ENCODE measurements around the gene OSBP2.

The OSBP2 gene

DNA sequence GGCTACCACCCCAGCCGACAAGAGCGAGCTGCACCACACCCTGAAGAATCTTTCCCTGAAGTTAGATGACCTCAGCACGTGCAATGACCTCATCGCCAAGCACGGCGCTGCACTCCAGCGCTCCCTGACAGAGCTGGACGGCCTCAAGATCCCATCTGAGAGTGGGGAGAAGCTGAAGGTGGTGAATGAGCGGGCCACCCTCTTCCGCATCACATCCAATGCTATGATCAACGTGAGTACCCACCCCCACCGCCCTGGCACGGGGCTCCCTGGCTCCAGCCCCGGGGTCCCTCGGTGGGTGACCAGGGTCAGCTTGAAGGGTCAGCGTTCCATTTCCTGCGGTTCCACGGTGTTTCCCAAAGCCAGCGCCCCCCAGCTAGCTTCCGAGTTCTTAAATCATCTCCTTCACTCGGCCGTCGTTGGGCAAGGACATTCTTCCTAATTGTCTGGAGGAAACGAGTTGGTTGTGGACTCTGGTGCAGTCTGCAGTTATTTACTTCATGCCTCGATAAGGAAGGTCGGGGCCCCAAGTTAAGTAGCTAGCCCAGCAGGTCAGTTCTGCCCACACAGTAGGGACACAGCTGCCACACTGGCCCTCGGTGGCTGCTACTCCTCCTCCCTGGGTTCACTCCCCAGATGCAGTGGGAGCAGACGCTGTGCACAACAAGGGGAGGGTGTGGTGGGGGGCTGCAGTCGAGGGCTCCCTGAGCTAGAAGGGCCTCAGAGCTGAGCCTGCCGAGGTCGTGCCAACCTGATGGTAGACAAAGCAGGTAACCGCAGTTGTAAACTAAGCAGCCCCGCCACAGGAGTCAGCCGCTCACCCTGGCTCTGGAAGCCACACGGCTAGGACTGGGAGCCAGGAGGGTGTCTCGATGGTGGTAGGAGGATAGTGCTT is 176.0 kb downstream of the OSBP2 start:
- DNase-seq, result no peak

DNA sequence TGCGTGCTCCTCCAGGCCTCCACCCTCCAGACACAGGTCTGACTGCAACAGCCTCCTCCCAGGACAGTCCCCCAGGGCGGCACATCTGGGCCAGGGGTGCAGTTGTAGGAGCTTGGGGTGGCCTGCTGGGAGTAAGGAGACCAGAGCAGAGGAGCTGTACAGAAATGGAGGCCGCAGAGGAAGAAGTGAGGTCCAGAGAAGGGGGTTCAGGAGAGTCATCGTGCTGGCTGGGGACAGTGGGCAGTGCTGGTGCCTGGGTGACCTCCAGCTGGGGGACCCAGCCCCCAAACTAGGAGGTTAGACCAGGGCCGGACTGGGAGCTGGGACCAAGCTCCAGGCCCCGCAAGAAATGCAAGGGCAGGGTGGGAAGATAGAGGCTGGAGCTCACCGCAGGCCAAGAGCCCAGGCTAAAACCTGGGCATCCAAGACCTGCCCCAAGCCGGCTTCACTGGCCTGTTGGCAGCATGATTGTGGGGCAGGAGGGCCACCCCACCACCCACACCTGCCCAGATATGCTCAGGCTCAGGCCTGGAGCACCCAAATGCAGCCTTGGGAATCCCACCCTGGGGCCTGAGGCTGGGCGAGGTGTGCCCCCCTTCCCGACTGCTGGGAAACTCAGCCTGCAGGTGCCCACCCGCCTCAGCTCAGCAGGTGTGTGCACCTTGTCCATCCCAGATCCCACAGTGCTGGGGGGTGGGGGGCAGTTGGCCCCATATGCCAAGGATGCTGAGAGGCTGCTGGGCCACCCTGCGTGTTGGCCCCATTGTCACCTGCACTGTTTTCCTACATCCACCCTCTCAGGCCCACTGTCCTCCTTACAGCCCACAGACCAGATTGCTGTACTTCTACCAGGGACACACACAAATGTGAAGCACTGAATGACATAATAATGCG is 177.0 kb downstream of the OSBP2 start:
- no peak for DNase-seq

DNA sequence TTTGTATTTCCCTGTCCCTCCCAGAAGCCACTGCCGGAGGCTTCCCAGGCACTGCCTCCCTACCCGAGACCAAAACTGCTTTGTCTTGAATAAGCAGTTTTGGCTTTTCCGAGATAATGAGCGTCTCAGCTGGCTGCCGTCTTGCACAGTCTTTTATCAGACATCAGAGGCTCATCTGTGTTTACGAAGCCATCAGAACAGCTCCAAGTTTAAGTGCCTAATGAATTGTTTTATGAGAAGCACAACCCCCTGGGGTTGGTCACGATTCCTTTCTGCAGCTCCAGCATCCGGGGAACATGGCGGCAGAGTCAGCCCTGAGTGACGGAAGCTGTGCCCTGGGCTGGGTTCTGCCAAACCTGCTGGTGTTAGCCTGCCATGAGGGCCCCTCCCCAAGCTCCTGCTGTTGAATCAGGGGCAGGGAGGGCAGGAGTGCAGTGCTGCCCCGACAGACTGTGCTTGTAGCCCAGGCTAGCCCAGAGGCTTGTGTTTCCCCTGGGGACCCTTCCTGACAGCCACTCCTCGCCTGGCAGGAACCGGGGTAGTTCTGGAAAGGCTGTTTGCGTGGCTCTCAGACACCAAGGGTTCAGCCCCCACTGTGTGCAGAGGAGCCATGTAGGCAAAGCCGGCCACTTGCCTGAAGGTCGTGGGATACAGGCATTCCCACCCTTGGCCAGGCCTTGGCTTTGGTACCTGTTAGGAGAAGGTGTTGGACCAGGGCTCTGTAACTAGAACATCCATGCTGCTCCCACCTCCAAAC is 177.8 kb downstream of the OSBP2 start:
- no peak for DNase-seq

DNA sequence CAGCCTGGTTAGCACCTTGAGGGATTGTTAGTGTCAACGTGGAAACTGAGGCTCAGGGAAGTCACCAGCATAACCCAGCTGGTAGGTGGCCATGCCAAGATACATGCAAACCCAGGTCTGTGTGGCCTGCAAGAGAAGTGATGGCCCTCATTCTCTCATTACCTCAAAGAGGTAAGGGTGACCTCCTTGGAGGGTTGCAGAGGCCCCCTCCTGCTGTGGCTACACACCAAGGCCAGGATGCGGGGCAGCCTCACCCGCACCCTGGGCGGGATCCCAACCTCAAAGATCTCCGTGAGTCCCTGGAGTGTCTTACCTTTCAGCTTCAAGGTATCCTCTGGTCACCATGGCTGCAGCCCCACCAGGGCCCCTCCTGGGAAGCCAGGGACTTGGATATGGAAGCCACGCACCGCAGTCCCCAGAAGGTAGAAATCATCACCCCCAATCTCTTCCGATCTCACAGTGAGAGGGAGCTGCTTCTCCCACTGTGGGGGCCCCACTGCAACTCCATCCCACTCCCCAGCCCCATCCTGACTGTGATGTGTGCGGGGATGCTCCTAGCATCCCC is 178.5 kb downstream of the OSBP2 start:
- DNase-seq, result no peak

DNA sequence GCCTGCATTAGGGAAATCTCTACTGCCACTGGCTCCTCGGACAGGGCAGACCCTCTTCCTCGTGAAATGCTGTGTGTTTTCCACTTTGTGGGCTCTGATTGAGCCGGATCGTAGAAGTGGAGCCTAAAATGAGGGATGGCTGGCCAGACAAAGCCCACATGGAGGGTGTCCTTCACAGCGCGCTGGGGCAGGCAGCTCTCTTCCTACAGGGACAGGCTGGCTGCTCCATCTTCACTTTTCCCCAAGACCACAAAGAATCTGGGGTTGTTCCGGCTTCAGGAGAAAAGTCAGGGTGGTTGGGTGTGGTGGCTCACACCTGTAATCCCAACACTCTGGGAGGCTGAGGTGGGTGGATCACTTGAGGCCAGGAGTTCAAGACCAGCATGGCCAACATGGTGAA is 179.0 kb downstream of the OSBP2 start:
- no peak for DNase-seq

DNA sequence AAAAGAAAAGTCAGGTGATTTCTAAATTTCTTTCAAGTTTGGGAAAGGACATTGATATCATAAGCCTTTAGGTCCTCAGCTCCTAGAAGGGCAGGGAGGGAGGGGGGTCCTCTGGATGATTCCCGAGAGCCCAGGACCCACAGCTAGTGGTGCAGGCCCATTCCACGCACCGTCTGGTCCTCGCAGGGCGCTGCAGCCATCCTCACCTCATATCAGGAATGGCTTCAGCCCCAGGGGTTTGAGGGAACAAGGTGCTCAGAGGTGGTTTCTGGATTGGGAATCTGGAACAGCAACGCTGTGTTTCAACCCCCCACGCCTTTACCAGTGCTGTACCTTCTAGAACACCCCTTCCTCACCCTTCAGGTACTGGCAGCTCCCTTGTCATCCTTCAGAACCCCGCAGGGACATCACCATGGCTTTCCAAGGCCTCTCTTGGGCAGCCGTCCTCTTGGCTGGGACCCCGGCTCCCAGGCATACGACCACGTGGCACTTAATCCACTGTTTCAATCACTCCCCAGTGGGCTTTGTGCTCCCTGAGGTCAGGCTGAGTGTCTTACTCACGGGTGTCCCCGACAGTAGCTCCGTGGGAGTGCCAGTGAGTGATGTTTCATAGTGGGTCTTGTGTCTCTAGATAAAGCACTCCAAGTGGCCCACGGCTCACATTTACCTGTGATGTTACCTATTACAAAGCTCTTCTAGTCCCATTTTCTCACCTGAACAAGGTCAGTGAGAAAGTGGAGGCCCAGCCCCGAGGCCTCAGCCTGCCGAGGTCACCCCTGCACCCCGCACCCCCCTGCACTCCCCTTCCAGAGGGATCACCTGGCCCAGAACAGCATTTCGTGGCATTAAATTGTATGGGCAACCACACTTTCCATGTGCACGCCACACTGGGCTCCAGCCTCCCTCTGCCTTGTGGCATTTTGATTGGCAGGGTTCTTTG is 180.0 kb downstream of the OSBP2 start:
- no peak for DNase-seq

DNA sequence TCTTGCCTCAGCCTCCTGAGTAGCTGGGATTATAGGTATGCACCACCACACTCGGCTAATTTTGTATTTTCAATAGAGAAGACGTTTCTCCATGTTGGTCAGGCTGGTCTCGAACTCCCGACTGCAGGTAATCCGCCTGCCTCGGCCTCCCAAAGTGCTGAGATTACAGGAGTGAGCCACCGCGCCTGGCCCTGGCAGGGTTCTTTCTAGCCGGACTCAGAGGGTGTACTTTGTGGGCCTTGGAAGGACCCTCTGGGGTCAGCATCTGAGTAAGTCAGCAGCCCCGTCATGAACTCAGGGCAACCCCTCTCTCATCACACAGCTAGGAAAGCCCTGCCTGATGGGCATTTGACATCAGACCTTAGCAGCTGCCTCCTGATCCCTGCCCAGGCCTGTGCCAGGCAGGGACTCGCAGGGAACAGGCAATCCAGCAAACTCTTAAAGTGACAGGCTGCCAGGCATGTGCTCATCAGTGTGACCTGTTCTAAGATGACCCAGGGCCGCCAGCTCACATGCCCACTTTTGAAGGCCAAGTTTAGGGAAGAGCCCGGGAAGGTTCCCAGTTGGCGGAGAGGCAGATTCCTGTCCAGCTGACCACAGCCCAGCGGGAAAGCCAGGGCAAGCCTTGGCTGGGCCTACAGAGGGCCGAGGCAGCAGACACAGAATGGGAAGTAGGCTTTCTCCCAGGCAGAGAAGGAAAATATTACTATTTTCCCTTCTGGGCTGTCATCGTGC is 181.0 kb downstream of the OSBP2 start:
- DNase-seq, result no peak

DNA sequence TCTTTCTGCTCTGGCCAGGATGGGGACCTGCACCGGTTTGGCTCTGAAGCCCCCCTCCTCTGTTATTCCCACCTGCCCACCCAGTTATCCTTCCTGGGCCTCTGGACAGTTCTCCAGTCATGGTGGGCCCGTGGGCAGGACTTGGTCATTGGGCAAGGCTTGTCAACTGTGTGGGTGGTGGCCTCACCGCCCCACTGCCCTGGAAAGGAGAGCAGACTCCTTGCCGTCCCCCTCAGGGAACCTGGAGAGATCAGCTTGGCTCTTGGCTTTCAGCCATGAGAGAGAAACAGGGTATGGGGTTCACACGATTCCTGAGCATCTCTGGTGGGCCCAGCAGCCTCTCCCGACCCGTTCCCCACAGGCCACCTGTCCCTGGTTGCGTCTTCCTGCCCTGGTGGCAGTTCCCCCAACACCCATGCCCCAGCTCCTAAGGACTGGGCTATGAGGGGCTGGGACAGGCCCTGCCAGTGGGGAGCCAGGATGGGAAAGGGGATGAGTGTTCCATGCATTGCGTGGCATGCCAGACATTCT is 181.6 kb downstream of the OSBP2 start:
- DNase-seq, result no peak

DNA sequence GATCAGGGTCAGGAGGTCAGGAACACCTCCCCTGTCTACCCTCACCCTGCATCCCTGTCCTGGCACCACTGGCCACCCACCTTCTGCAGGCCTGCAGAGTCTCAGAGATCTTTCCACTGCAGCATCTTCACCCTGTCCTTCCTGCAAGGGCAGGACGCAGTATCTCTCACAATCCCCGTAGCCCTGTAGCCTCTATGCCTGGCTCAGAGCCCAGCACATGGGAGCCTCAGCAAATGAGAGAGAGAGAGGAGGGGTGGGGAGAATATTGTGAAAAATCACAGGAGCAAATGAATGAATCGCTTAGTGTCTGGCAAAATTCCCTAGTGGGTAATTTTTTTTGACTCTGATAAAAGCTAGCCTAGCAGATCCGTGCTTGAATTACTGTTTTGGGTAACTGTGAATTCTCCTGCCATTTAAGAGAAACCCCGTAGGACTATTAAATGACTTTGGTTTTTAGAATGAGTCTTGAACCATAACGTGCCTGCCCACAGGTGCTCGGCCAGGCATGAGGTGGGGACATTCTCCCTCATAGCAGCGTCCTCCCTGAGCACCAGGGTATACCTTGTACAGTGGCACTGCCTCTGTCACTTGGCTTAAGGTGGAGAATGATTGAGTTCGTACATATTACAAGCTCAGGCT is 182.4 kb downstream of the OSBP2 start:
- DNase-seq, result no peak

DNA sequence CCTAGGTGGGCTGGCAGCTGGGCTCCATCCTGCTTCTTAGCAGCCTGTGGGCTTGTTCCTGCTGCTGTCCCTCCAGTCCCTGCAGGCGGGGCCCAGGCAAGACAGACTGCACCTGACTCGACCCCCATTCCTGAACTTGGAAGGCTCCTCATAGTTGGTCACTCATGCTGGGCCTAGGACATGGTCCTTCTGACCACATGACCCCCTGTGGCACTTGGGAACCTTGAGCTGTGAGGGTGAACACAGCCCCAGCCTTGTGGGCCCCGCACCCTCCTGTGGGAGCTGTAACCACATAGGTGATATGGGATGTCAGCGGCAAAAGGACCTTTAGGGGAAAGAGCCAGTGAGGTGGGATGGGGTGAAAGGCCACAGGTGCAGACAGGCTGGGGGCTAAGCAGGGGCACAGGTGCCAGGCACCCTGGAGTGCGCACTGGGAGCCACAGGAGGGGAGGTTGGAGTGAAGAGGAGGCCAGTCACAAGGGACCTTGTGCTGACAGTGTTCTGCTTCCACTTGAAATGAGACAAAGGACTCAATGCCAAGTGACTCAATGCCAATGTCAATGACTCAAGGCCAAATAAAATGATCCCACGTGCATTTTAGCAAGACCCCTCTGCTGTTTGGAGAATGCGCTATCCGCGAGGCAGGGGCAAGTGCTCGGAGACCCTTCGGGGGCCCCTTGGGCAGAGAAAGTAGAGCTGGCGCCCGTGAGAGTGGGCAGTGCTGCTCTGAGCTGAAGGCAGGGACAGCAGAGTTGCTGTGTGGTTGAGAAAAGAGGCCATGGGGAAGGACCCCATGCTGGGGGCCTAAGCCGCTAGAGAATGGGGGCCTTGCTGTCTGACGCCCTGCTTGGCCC is 183.2 kb downstream of the OSBP2 start:
- DNase-seq, result no peak

DNA sequence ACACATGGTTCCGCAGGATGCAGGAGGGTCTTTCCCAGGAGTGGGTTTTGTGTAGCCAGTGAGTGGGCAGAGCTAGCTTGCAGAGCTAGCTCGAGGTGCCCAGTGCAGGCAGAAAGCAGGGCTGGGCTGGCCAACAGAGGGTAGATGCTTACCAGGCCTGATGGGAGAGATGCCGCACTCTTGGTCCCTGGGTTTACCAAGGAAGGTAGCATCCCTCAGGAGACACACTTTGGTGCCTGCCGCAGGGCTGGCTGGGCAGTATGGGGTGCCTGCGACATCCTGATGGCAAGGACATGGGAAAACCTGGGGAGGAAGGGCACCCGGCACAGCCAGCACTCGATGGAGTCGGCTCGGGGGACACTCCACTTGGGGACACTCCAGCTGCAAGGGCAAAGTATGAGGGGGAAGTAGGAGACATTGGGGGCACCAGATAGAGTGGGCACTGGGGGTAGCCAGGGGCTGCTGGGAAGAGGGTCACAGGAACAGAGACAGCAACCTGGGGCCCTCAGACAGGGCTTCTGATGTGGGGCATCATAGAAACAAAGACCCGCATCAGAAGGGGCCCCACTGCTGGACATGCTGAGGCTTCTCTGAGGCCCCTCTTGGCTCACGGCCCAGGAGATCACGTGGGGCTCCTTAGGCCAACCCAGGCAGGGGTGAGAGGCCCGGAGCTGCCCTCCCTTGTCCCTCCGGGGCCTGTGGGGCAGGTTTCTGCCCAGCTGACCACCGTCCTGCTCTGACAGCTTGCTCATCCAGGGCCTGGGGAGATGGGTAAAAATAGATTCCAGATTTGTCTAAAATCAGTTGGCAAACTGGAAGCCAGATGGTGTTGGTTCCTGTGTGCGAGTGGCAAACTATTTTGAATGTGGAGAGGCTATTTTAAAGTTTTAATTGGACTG is 184.1 kb downstream of the OSBP2 start:
- no peak for DNase-seq

DNA sequence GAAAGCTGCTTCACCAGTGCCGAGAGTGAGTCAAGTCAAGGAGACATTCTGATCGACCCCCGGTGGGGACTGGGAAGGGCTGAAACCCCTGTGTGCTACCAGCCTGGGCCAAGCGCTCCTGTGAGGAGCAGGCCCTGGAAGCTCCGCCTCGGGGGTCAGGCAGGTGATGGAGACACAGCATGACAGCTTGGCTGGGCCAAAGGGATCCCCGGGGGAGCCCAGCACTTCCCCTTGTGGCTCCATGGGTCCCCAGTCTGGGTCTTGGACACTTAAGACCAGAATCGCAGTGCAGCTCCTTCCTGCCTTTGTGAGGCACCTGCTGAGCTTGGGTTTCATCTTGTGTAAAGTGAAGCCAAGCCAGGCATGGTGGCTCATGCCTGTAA is 184.7 kb downstream of the OSBP2 start:
- no peak for DNase-seq

DNA sequence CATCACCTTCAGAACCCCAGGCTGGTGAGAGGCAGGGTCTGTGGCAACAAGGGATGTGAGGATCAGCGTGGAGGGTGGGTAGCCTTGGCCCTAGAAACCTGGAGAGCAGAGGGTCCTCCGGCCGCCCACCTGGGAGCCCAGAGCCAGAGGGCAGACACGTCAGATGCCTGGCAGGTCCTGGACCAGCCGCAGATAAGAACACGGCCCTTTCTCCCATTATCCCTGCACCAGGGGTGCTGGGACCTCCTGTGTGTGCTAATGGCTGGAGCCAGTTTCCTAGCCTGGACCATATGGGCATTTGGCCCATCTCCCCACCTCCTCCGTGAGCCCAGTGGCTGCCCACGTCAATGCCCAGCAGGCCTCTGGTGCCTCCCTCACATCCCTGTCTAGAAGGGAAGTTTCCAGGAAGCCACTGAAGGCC is 185.5 kb downstream of the OSBP2 start:
- no peak for DNase-seq

DNA sequence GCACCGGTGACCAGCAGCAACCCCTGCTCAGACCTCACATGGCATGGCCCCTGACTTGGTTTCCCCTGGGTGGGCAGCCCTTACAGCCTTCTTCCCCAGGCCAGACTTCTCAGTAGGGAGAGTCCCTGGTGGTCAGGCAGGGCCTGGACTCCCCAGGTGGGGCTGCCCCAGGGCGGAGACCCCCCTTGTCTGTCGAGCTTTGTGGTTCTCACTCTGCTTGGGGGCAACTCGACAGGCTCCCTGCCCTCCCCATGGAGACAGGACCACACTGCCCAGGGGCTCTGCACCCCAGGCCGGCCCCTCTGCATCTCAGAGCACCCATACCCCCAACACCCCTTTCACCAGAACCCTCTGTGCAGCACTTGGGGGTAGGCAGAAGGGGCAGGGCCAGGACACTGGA is 186.2 kb downstream of the OSBP2 start:
- no peak for DNase-seq

DNA sequence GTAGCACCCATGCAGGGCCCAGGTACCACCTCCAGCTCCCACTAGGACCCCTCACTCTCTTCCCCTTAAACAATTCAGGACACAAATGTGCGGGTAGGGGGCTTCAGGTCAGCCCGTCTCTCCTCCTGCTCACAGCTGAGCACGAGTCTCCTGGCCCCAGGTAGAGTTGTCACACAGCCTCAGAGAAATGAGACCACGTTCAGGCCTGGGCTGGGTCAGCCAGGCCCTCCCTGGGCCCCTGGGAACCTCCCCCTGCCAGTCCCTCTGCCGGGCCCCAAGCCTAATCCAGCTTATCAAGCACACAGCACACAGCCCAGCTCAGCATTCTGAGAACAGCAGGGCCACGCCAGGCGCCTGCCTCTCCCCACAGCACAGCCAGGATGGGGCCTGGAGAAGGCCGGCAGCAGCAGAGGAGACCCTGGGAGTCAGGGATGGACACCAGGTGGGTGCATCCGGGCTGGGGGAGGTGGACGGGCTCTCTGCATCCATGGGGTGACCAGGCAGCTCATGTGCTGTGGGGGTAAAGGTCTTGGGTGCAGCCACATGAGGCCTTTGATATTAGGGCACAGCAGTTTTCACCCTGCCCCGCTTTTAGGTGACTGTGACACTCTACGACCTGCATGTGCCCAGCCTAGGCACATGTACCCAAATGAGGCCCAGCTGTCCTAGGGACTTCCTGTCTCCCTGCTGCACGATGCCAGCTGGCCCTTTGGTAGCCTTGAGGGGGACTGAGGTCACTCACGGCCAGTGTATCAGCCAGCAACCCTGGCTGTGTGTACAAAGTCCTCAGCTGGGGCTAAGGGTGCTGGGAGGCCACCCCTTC is 186.9 kb downstream of the OSBP2 start:
- DNase-seq, result no peak

DNA sequence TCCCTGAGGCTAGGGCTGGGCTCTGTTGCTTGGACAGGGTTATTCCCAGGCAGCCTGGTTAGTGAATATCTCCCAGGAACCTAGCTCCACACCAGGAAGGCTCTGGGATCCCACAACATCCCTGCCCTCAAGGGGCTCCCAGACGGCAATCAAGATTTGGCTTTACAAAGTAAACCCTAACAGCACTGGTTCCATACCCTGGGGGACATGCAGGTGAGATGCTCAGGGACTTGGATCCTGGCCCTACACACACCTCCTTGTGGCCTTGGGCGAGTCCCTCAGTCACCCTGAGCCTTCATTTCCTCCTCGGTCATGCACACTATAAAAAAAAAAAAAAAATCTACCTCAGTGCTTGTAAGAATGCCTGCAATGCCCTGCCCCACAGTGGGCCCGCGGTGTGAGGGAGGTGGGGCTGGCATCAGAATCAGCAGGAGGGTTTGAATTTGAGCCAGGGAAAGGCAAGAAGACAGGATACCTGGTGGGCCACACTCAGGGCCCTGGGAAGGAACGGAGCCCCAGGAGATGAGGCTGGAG is 187.6 kb downstream of the OSBP2 start:
- DNase-seq, result no peak

DNA sequence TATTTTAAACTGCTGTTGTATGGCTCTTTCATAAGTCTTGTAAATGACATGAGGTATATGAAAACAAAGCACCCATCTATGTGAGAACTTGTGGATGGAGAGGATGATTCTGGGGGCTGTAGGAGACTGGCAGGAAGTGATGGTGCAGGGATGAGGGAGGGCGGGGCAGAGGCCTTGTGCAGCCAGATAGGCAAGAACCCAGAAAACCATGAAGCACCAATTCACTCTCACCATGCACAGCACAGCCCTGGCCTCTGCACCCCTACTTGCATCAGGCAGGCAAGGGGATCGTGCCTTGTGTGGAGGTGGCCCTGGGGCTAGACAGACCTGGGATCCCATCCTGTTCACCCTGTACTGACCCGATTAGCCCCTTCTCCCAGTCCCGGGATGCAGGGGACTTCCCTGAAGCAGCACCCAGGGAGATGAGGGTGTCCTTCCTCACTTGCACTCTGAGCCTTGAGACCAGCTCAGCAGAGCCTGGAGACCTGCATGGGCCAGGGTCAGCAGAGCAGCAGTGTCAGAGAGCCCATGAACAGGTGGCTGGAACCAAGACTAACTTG is 188.4 kb downstream of the OSBP2 start:
- DNase-seq, result no peak

All from activated naive CD4-positive, alpha-beta T cell (primary cell).